ENCODE measurements around the gene HEY2. TPM values are rescaled to one million over a fixed set of nuclear protein-coding genes. Genes with fewer than 3 reads are reported as not detected.
A peak's percentile ranks its signal among the peaks of the same experiment; 100 is the strongest.
"Not testable (repeated sequence)": the region's sequence is repeated elsewhere in the genome, so short reads cannot be mapped to it uniquely, and the experiment has no call there.

The HEY2 gene
- total RNA-seq, 1 donor from 2014 or later: not detected

DNA sequence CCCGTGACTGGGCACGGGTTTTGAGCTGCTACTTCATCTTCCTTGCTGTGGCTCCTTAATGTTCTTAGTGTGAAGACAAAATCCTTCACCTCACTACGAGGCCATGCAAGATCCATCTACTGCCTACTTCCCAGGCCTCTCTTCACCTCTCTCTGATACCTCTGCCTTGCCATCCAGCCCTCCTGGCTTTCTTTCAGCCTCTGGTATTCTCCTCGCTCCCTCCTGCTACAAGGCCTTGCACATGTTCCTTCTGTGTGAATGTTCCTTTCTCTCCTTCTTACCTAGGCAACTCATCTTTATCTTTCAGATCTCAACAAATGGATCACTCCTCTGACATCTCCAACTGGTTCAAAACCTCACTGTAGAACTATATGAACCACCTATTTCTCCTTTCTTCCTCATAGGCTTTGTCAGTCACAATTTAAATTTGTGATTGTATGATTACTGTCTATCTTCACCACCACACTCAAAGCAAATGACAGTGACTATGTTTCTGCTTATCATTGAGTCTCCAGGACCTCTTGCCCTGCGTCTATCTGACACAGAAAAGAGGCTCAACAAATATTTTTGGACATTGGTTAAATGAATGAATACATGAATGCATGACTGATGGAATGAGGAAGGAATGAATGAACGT lies 19.8 kb downstream of the HEY2 start:
- DNase-seq (ENCODE audit: low read depth in 2 of 2): no peak

DNA sequence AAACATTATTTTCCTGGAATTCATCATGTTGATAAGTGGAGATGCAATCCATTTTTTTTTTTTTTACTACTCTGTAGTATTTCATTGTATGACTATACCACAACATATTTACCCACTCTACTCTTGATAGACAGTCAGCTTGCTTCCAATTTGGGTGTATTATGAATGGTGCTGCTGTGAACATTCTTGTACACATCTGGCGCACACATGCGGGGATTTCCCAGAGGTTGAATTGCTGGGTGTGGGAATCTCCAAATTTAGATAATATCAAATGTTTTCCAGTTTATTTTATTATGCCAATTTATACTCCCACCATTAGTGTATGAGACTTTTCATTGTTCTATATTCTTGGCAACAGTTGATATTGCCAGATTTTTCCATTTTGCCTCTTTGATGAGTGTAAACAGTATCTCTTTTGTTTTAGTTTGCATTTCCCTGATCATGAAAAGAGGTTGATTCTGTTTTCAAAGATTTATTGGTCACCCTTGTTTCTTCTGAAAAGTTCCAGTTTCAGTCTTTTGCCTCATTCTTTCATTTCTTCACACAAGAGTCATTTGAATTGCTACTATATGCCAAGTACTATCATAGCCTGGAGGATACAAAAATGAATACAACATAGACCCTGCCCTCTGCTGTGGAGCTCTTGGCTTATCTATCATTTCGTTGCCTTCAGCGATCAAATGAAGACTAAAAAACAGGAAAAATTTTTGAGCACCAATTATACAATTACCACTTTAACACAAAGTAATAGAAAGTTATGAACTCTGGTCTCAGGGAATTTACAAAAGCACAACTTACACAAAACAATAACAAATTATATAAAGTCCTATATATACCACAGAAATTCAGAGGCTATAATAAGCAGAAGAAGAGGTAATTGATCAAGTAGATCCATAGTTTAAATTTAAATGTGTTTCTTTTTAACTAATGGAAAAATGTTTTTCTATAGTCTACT lies 24.2 kb downstream of the HEY2 start:
- DNase-seq (ENCODE audit: low read depth in 2 of 2): peak in 1 of 2 donors; percentile 69

DNA sequence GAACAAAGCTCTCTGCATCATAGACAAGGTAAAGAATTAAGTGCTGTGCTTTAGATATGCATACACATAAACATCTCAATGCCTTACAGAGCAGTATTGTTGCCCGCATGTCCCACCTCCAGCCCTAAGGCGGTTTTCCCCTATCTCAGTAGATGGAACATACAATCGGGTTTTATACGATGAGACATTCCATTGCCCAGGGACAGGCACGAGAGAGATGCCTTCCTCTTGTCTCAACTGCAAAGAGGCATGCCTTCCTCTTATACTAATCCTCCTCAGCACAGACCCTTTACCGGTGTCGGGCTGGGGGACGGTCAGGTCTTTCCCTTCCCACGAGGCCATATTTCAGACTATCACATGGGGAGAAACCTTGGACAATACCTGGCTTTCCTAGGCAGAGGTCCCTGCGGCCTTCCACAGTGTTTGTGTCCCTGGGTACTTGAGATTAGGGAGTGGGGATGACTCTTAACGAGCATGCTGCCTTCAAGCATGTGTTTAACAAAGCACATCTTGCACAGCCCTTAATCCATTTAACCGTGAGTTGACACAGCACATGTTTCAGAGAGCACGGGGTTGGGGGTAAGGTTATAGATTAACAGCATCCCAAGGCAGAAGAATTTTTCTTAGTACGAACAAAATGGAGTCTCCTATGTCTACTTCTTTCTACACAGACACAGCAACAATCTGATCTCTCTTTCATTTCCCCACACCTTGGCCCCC lies 26.8 kb downstream of the HEY2 start:
- not testable (repeated sequence) for DNase-seq (ENCODE audit: low read depth in 2 of 2)

DNA sequence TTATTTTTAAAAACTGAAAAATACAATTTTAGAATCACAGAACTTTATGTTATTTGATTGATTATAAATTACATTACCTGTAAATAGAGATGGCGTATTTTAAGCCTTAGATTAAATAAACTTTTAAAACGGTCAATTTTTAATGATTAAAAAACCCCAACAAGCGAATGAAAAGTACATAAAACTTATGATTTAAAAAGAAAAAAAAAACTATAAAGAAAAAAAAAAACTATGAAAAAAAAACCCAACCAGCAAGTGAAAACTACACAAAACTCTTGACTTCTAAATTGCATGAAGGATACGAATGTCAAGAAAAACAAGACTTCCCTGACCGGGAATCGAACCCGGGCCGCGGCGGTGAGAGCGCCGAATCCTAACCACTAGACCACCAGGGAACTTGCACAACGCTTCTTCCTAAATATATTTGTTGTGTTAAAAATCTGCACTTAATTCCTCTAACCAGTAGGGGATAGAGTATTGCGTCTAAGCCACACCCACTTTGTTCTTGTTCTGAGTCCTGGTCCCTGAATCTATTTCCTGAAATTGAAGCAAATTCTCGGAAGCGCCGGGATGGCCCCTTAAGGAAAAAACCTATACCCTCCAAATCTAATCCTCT lies 30.6 kb downstream of the HEY2 start:
- DNase-seq (ENCODE audit: low read depth in 2 of 2): peak; percentile 92

DNA sequence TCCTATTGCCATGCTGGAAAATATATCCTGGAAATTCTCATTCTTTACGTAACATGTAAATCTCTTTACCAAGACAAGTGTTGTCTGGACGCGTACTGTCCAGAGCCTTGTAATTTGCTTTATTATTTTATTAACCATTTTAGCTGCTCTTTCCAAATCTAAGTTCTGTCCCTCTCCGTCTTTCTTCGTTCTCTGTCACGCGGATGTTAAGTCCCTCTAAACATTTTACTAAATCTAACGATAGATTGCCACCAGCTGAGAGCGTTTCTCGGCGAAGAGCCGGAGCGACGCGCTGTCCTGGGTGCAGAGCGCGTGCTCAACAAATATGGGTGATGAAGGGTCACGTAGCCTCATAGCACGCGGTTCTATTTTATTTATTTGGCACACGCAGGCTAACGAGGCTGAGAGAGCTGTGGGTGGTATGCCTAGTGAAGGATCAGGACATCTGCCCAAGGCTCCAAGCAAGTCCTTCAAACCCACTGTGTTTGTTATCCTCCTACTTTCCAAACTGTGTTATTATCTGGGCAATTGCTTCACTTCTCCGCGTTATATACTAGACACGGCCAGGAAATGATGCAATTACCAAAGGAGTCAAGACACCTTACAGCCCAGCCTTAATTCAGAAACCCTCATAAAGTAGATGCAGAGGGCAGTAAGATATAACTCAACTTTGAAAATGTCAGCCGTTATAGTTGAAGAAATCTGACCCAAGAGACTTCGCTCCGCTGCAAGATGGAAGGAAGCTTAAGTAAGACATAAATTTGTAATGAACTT lies 31.3 kb downstream of the HEY2 start:
- DNase-seq (ENCODE audit: low read depth in 2 of 2): peak; percentile 41 to 79

DNA sequence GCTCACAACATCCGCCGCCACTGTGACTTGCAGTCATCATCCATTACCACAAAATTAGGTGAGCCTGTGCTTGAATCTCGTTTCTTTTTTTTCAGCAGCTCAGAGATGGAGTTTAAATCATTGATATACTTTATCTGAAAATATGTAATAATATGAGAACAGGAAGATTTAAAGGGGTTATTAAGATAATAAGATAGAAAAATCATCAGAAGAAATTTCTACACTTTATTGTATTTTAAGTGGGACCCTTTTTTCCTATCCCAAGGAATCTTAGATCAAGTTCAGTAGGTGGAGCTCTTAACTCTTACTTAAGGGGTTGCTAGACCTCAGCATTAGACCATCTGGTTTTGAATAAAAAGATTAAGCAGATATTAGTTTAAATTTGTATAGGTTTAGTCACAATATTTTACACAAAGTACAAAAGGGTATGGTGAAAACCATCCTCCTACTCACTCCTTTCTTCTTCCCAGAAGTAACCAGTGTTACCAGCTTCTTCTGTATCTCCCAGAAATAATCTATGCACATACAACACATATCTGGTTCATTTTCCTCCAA lies 32.0 kb downstream of the HEY2 start:
- DNase-seq (ENCODE audit: low read depth in 2 of 2): peak in 1 of 2 donors; percentile 37

DNA sequence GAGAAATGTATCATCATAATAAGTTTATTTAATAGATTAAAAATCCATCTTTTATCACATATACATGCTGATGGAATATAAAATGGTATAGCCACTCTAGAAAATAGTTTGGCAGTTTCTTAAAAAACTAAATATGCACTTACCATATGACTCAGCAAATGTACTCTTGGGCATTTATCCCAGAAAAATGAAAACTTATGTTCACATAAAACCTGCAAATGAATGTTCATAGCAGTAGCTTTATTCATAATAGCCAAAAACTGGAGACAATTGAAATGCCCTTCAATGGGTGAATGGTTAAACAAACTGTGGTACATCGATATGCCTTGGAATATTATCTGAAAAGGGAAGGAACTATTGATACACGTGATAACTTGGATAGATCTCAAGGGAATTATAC lies 34.9 kb downstream of the HEY2 start:
- DNase-seq (ENCODE audit: low read depth in 2 of 2): no peak

DNA sequence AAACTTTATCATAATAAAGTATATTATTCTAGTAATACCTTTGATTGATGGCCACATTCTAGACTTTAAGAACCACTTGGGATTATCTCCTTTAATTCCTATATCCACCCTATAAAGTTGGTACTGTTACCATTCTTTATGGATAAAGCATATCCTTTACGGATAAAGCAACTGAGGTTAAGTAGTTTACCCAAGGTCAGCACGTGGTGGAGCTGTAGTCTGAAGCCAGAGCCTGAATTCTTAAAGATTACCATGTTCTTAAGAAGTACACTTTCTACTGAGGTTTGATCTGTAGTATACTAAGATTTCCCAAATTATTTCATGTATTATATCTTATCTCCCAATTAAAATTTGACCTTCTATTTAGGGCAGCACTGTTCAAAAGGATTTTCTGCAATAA lies 38.4 kb downstream of the HEY2 start:
- DNase-seq (ENCODE audit: low read depth in 2 of 2): peak in 1 of 2 donors; percentile 72

DNA sequence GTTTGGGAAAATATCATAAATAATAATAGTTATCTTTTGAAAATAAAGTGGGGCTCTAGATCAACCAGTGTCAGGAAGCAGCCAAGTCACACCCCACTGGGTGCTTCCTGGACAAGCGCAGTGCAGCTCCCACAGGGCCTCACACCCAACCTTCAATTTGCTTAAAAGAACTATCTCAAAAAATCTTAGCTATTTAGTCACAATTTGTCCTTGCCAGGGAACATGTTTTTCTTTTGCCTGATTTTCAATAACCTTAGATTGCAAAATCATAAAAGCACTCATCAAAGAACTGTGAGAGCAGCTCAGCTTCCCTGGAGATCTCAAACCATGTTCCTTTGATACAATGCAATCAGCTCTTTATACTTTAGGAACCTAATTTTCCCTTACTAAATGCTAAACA lies 39.7 kb downstream of the HEY2 start:
- DNase-seq (ENCODE audit: low read depth in 2 of 2): no peak

DNA sequence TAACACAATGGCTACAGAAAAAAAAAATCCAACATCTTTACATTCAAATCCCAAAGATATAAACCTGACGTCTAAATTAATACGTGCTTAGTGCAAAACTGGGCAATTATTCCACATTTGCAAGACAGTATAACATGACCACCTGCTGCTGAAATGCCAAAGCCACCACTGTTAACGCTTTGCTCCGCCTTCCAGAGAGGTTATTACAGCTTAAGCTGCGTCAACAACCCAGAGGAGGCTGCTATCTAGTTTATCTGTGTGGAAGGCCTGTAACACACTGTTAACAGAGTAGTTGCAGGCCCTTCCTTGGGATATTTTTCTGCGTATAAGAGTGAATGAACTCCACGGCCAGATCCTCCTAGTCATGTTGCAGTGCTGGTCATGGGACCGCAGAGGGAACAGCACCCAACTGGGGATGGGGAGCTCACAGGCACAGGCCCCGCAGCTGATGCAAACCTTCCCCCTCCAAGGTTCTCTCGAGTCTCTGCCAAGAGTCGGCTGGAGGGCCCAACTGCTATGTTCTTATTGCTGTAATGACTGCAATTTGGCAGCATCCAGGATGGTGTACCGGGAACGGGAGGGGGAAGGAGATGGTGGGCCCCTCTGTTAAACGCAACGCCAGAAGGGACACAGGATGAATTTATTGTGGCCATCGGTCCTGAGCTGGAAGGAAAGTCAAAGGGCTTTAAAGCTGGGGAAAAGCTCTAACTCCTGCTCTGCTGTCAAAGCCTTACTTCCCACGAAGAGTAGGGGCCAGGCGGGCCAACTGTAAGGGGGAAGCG lies 40.3 kb downstream of the HEY2 start:
- peak; percentile 19 to 37 for DNase-seq (ENCODE audit: low read depth in 2 of 2)

DNA sequence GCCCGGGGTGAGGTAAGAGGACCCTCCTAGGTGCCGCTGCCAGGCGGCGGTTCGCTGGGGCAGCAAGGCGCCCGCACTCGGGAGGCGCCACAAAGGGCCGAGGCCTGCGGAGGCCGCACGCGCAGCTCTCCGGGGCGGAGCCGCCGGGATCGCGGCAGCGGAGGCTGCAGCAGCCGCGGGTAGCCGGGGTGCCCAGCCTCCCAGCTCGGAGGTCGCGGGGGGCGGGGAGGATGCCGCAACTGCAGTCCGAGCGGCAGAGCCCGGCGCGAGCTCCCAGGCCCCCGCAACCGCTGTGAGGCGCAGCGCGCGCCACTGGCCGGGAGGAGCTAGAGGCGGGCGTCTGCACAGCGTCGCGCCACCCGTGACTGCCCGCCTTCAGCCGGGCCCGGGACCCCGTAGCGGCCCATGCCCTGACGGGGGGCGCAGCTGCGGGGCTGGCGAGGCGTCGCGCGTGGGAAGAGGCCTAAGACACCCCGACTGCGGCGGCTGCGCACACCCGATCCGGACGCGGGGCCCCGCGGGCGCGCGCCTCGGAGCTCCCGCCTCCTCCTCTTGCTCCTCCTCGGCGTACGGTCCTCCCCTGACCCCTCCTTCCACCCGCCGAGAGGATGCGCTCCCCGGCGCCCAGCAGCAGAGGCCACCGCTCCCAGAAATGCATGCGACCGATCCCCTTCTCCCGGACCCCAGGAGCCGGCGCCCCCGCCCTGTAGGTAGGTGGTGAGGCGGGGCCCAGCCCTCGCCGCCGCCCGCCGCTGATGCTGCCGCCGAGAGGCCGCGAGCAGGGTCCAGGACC lies 41.1 kb downstream of the HEY2 start, which contains the start of gene NCOA7:
Gene NCOA7, plus strand, starts transcription at position 603 of the 793 bp plus-strand sequence. CDS start 24,395 bp downstream, outside the sequence.
- peak; percentile 76 to 83 for DNase-seq (ENCODE audit: low read depth in 2 of 2)

DNA sequence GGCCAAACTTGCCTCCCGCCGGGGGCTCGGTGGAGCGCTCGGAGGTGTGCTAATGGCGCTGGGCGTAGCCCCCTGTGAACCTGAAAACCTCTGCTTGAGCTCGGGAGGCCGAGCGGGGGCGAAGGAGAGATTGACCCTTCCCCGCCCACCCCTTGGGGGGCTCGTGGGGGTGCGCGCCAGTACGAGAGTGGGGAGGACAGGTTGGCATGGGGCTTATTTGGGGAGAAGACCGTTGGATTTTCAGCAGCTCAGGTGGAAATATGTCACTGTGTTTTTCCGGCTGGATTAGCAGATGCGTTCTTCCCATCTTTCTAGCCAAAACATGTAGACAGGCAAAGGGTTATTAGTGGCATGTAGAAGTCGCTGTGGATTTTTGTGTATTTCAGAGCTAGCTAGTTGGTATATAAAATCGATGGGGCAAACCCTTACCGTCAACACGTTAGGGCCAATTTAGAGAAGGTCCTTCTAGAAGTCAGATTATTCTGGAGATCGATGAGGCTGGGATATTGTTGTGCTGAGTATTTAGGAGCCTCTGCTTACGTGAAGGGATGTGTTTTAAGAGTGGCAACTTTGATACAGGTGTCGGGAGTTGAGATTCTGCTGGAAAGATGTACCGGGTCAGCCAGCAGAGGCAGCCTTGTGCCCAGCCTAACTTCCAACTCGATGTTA lies 41.9 kb downstream of the HEY2 start:
- DNase-seq (ENCODE audit: low read depth in 2 of 2): peak; percentile 78 to 86

DNA sequence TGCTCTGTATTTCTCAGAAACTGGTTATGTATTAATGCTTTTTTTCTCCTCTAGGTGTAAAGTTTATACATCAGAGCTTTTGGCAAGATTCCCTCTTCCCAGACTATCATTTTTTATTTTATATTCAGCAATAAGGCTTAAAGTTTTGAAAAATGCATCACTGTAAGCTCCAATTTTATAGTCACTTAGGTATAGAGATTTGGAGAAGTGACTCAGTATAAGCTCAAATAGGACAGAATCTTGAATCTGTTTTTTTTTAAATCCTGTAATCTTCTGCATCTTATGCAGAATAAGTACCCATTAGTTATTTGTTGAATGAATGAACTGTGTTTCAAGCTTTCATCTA lies 42.4 kb downstream of the HEY2 start:
- no peak for DNase-seq (ENCODE audit: low read depth in 2 of 2)

DNA sequence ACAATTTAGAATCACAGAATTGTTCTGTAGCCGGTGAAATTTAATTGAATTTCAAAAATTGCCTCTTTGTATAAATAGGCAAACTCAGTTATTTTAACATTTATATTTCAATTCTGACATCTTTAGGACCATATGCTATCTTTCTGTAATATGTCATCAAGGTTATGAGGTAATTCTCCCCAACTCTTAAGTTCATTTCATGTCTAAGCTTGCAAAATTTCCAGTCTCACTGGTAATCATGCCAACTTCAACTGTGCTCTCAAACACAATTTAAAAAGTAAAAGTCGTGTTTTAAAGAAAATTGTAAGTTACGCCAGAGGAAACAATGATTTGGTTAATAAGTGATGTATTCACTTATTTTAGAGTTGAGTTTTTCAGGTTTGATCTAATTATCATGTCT lies 42.7 kb downstream of the HEY2 start:
- DNase-seq (ENCODE audit: low read depth in 2 of 2): no peak

DNA sequence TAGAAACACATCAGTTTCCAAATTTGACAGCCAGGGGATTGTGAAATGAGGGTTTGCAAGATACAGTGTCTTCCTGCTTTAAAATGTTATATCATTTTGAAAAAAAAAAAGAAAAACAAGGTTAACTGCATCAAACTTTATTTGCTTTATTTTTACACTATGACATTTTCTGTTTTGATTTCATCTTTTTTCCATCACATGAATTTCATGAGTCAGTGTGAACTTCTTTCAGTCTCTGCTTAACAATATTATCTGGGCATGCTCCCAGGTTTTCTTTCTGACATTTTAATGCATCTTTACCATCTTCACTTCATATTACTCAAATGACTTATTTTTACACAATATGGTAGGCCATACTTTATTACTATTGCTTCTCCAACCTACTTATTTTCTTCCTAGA lies 43.2 kb downstream of the HEY2 start:
- peak; percentile 51 to 87 for DNase-seq (ENCODE audit: low read depth in 2 of 2)

DNA sequence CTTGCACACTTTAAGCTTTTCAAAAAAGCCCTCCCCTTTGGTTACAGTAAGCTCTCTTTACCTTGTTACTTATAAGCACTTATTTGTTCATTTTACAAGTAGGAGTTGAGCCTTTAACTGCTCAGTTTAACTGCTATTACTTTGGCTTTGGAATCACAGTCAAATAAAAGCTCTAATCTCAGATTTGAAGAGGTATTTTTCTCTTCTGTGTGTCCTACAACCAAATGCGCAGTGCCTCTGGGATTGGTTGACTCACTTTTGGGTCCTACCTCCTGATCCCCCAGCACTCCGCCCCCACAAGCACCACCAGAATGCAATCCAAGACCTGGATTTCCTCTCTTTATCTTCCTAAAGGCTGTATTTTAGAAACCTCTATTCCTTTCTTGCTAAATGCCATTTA lies 43.8 kb downstream of the HEY2 start:
- peak; percentile 43 to 67 for DNase-seq (ENCODE audit: low read depth in 2 of 2)

DNA sequence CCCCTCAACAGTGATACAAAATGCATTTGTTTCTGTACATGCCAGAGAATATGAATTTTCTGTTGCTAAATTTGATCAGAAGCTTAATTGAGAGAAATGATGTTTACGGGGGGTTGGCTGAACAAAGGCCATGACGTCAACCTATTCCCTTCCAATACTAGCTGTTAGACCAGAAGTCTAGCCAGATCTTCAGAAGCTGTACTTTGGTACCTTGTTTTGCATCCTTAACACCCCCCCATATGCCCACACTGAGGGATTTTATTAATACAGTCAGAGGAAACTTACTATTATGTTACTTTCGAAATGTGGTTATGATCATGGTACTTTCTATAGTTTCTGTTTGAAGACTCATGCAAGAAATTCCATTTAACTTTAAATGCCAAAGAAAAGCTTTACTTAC lies 44.4 kb downstream of the HEY2 start:
- DNase-seq (ENCODE audit: low read depth in 2 of 2): peak; percentile 52 to 65

Measured in lung microvascular endothelial cell (primary cell).